Epithelial cell of proximal tubule (primary cell): ENCODE data around the gene SULT1C3. TPM values are rescaled to one million over a fixed set of nuclear protein-coding genes. Genes with fewer than 3 reads are reported as not detected.

ENCODE experiments used
- DNase-seq: peaks from one replicate; pipeline ENCODE4 v3.0.0-alpha.2; 2011; ENCODE audit warnings: low read depth
- H3K4me3 ChIP-seq: 2 replicates; pipeline ENCODE4 v1.5.1; 2011; ENCODE audit warnings: low read depth, mild to moderate bottlenecking, low read length
- total RNA-seq: library from RNA; depleted of rRNA; stranded (reverse); fragments of >200 nt; gene quantifications from 2 replicates; pipeline ENCODE4 v1.2.3, GENCODE V29; 2015
- TF ChIP-seq, protein P1 (sequence below): conservative IDR thresholded peaks from 2 replicates; pipeline ENCODE4 v1.5.1; 2012; ENCODE audit warnings: low read depth, mild to moderate bottlenecking, low read length

The SULT1C3 gene
- not detected in 2 replicates for total RNA-seq

- TF ChIP-seq, protein P1, sequence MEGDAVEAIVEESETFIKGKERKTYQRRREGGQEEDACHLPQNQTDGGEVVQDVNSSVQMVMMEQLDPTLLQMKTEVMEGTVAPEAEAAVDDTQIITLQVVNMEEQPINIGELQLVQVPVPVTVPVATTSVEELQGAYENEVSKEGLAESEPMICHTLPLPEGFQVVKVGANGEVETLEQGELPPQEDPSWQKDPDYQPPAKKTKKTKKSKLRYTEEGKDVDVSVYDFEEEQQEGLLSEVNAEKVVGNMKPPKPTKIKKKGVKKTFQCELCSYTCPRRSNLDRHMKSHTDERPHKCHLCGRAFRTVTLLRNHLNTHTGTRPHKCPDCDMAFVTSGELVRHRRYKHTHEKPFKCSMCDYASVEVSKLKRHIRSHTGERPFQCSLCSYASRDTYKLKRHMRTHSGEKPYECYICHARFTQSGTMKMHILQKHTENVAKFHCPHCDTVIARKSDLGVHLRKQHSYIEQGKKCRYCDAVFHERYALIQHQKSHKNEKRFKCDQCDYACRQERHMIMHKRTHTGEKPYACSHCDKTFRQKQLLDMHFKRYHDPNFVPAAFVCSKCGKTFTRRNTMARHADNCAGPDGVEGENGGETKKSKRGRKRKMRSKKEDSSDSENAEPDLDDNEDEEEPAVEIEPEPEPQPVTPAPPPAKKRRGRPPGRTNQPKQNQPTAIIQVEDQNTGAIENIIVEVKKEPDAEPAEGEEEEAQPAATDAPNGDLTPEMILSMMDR: no peak
- H3K4me3 ChIP-seq: no peak within 1 kb of the TSS
- no peak for DNase-seq
Measured at GRCh38 chr2:108239786-108240185, at the start of gene SULT1C3. Gene SULT1C3 (plus strand): TSS chr2:108239968. CDS start chr2:108247195, 7,227 bp downstream.

DNA sequence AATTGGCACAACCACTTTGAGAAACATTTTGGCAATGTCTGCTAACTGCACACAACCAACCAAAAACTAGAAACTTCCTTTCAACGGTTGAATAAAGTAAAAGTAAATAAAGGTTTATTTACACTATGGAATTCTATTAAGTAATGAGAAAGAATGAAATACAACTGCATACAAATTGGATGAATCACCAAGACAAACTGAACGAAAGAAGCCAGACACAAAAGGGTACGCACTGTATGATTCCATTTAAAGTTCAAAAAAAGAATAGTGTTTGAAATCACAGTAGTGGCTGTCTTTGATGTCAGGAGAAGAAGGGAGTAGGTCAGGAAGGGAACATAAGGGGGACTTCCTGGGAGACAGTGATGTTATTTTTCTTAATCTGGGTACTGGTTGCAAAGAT, 46.5 kb upstream of the SULT1C3 start:
- TF ChIP-seq, protein P1: no peak
- H3K4me3 ChIP-seq: no peak overlapping the region
- no peak for DNase-seq

DNA sequence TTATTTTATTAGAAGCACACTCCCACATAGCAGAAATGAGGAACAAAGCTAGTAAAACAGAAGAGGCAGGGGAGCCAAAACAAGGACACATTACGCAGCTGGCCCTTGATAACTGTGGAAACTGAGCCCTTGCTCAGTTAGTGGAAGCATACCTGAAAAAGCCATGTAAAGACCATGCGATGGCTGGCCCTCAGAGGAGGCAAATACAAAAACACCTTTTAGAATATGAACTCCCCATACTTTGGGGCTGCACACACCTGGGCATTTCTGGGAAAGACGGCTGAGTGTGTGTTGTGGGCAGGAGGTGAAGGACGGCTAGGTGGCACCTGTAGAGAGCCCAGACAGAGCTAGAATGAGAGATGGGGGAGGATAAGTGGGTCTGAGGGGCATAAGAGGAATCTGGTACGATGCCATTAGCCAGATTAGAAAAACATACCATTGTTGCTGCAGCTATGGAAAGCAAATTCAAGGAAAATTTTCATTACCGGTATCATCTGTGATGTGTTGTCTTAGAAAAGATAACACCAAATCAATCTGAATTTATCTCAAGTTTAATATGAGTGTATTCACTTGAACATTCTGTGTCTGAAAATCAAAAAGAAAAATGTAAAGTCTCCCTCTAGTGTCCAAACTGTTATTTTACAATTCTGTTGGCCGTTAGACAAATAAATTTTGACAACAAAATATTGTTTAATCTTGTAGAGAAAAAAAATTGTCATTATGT, 45.2 kb upstream of the SULT1C3 start:
- TF ChIP-seq, protein P1: no peak
- DNase-seq: no peak
- no peak overlapping the region for H3K4me3 ChIP-seq

- TF ChIP-seq, protein P1: no peak
- no peak for DNase-seq
- no peak overlapping the region for H3K4me3 ChIP-seq
Measured at GRCh38 chr2:108195133-108195439, 44.7 kb upstream of the SULT1C3 start.

GRCh38 chr2:108199726-108200125, 40.0 kb upstream of the SULT1C3 start:
- TF ChIP-seq, protein P1: no peak
- peak; percentile 23 for DNase-seq
- no peak overlapping the region for H3K4me3 ChIP-seq

GRCh38 chr2:108200569-108200968, 39.2 kb upstream of the SULT1C3 start:
- TF ChIP-seq, protein P1: no peak
- no peak for DNase-seq
- no peak overlapping the region for H3K4me3 ChIP-seq

- TF ChIP-seq, protein P1: no peak
- no peak for DNase-seq
- no peak overlapping the region for H3K4me3 ChIP-seq
Measured at GRCh38 chr2:108212671-108213070, 27.1 kb upstream of the SULT1C3 start.
